Ovary (tissue), 9 donors: ENCODE data around the gene FXYD5. TPM values are rescaled to one million over a fixed set of nuclear protein-coding genes. Genes with fewer than 3 reads are reported as not detected.
"Not testable (repeated sequence)": the region's sequence is repeated elsewhere in the genome, so short reads cannot be mapped to it uniquely, and the experiment has no call there.

ENCODE experiments used
- DNase-seq, 5 donors: peaks; one replicate each; pipeline ENCODE4 v3.0.0-alpha.2; 2019 to 2020
- H3K27ac ChIP-seq, 2 donors: fragments of 200-600 bp; one replicate each; pipeline versions ENCODE4 v1.5.1 to v1.8.0; 2019 to 2022
- H3K27me3 ChIP-seq: fragments of 200-600 bp; one replicate; pipeline ENCODE4 v1.8.0; 2022
- H3K36me3 ChIP-seq: fragments of 200-600 bp; sonication (generic); one replicate; pipeline ENCODE4 v1.5.1; 2019
- H3K4me1 ChIP-seq: one replicate; pipeline ENCODE4 v1.8.1; 2013; ENCODE audit warnings: mild to moderate bottlenecking, moderate library complexity; ENCODE audit not compliant: insufficient read depth
- H3K4me3 ChIP-seq: fragments of 200-600 bp; sonication (generic); one replicate; pipeline ENCODE4 v1.5.1; 2017
- H3K9me3 ChIP-seq, 2 donors: fragments of 200-600 bp in 1 of 2; sonication (generic) in 1 of 2; one replicate each; pipeline versions ENCODE4 v1.5.1 to v1.8.1; 2013 to 2019; ENCODE audit warnings: mild to moderate bottlenecking in 1 of 2, moderate library complexity in 1 of 2
- CTCF ChIP-seq, 3 donors: fragments of 450-650 bp in 2 of 3; fragments of 200-600 bp in 1 of 3; IDR thresholded peaks; one replicate each; pipeline versions ENCODE4 v1.5.1 to v1.8.0; 2016 to 2022; ENCODE audit warnings: antibody characterized with exemption in 3 of 3, mild to moderate bottlenecking in 1 of 3
- EP300 ChIP-seq: sonication (generic); formaldehyde crosslinking; IDR thresholded peaks from one replicate; pipeline ENCODE4 v1.6.1; 2017; ENCODE audit warnings: antibody characterized with exemption
- POLR2A ChIP-seq: fragments of 450-650 bp; IDR thresholded peaks from one replicate; pipeline ENCODE4 v1.6.1; 2017; ENCODE audit warnings: antibody characterized with exemption, mild to moderate bottlenecking, moderate library complexity
- WGBS, 3 donors: extraction: QIAGEN DNeasy Blood & Tissue Kit in 1 of 3; methylation state at CpG; one replicate each; pipeline versions ENCODE4 v1.1.5 to v1.1.7; 2013 to 2017; 5-methylcytosine and 5-hydroxymethylcytosine counted together
- intact Hi-C, 4 donors: fragments of 100-400 bp; cut with DNase I; formaldehyde crosslinking; loops; one replicate each; pipeline versions ENCODE4 v1.11.0 to v1.15.1; 2022 to 2023
- polyA plus RNA-seq, 2 donors: library from polyadenylated mRNA; stranded (reverse); fragments of 200-250 nt in 1 of 2; fragments of 350-450 nt in 1 of 2; fragmentation: Illumina TruSeq in 1 of 2; extraction: RNeasy Lipid Tissue Mini Kit (QIAGEN cat#74804) in 1 of 2; gene quantifications; one replicate each; pipeline ENCODE4 v1.2.3, GENCODE V29; 2013 to 2014
- total RNA-seq, 7 donors: library from RNA; depleted of rRNA in 2 of 7; stranded (reverse); fragments of >200 nt in 2 of 7; fragmentation: NEBNext Ultra II Directional in 3 of 7; extraction: Animal tissue kit (Norgen Biotek cat#: 25700) in 3 of 7; gene quantifications; one replicate each; pipeline versions ENCODE4 v1.1.0 to v1.2.4, GENCODE V29; 2016 to 2023
- donor health status: DM: no; HTN: no; CAD: no; lungs with moderate emphysema.
- donor health status: DM: no; HTN: no; CAD: no.
- donor health status: Bipolar disorder and iron deficiency.
- donor health status: DM: yes; HTN: yes; CAD: no.
- donor health status: DM: no; HTN: no; CAD: no.
- donor health status: DM: yes; HTN: yes; CAD: no.

FXYD5 gene
- total and polyA plus RNA-seq, 9 donors, result 8.2 to 79.3 (median 22.7) TPM

DNA sequence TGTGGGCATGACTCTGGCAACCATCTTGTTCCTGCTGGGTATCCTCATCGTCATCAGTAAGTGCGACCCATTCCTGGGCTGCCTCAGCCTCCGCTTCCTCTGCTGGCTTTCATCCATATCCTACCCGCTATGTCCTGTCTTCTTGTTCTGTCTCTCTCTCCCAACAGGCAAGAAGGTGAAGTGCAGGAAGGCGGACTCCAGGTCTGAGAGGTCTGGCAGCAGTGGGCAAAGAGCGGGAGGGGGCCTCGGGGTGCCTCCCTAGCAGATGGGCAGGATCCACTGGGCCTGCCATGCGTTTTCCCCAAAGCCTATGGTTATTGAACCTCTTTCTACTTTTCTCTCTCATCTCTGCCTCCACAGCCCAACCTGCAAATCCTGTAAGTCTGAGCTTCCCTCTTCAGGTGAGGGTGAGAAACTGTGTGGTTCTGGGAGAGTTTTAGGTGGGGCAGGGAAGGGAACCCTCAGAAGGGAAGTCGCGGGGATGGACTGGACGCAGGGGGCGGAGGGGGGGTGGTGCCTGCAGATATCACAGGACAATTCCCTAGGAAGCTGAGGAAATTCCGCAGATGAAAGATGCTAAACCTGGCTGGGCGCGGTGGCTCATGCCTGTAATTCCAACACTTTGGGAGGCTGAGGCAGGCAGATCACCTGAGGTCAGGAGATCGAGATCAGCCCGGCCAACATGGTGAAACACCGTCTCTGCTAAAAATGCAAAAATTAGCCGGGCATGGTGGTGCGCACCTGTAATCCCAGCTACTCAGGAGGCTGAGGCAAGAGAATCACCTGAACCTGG lies 3.1 kb upstream of the FXYD5 start:
- H3K4me1 ChIP-seq, result no peaks in the 10 kb centered on the region
- H3K27ac ChIP-seq, result no peak overlapping the region
- H3K4me3 ChIP-seq, result no peak overlapping the region
- no peak for DNase-seq
- intact Hi-C loops, result no loop called here
- H3K27me3 ChIP-seq, result no peaks in the 10 kb centered on the region
- no peaks in the 10 kb centered on the region for H3K36me3 ChIP-seq
- H3K9me3 ChIP-seq, result no peaks in the 10 kb centered on the region
- 81 to 88% (median 83%) methylated on average over 20 of the region's 20 CpGs for WGBS, 3 donors
- TF ChIP-seq CTCF (IDR thresholded peaks at IDR 0.05) (no peak), POLR2A (no peak), EP300 (no peak)

GRCh38 chr19:35153129-35153522 lies 1.4 kb upstream of the FXYD5 start:
- H3K4me3 ChIP-seq, intact Hi-C loops, H3K4me1 ChIP-seq, H3K36me3 ChIP-seq, H3K9me3 ChIP-seq, H3K27me3 ChIP-seq, H3K27ac ChIP-seq, DNase-seq: not testable (repeated sequence)
- WGBS, 3 donors, result 55 to 74% (median 69%) methylated on average over 10 of the region's 10 CpGs

DNA sequence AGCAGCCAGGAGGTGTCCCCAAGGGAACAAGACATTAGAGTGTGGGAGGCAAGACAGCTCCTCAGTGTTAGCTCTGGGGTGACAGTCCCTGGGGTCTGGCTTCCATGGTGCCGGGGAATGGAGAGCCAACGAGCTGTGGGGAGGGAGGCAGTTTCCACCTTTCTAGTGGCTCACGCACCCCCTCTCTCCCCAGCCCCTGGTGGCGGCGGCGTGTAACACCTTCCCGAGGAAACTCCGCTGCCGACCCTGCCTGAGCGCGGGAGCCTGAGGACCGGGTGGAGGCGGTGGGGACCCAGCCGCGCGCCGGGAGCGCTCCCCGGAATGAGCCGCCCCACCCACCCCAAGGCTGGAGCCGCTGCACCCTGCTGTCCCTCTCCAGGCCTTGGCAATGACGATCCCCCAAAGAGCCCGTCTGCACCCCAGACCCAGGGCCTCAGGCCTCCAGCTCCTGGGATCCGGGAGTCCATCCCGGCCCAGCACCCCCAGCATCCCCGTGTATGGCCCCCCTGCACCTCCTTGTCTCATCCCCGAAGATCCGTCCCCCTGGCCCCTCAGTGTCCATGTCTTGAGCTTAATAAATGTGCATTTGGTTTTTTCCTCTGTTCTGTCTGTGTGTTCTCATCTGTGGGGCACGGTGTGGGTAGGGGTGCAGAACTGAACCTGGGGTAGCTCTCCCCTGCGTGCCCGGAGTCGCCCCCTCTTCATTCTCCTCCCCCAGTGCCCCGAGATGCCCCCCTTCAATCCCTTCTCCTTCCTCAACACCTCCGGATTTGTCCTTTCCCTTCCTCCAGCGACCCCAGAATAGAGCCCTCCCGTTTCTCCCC lies 622 bp upstream of the FXYD5 start:
- Histone ChIP-seq H3K27ac (no peak overlapping the region), H3K4me1 (no peaks in the 10 kb centered on the region), H3K36me3 (no peaks in the 10 kb centered on the region), H3K4me3 (peak overlapping the region; percentile 46), H3K9me3 (no peaks in the 10 kb centered on the region), H3K27me3 (no peaks in the 10 kb centered on the region)
- peak in 1 of 5 donors; percentile 33 for DNase-seq
- intact Hi-C loops, result no loop called here
- TF ChIP-seq CTCF (IDR thresholded peaks at IDR 0.05), result no peak
- TF ChIP-seq POLR2A, result no peak
- no peak for TF ChIP-seq EP300
- WGBS, 3 donors, result 0 to 1% (median 1%) methylated on average over 36 of the region's 36 CpGs

DNA sequence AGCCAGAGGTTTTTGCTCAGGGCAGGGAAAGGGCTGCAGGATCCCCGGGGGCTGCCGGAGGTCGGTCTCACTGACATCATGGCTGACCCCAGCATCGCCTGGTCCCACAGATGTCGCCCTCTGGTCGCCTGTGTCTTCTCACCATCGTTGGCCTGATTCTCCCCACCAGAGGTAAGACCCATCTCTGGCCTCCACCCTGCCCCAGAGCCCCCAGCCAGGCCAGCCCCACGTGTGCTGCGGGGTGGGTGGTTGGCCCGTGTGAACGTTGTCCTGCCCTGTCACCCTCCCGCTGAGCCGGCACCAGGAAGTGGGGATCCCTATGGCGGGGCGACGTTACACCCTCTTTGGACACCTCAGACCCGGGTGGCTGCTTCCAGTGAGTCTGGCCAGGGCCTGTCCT lies 906 bp downstream of the FXYD5 start:
- H3K27me3 ChIP-seq, result no peaks in the 10 kb centered on the region

More for the DNA sequence above, 906 bp downstream of the FXYD5 start:
- peak overlapping the region; percentile 46 for H3K4me3 ChIP-seq
- no peak overlapping the region for H3K27ac ChIP-seq
- H3K9me3 ChIP-seq, result no peaks in the 10 kb centered on the region
- WGBS, 3 donors, result 26 to 35% (median 33%) methylated on average over 15 to 17 of the region's 17 CpGs
- intact Hi-C loops, result no loop called here
- TF ChIP-seq EP300 (no peak), POLR2A (no peak), CTCF (IDR thresholded peaks at IDR 0.05) (no peak)
- H3K4me1 ChIP-seq, result no peaks in the 10 kb centered on the region
- no peak for DNase-seq
- no peaks in the 10 kb centered on the region for H3K36me3 ChIP-seq
